Effector memory CD4-positive, alpha-beta T cell (primary cell): ENCODE results near the gene ME2.
"Not testable (repeated sequence)": the region's sequence is repeated elsewhere in the genome, so short reads cannot be mapped to it uniquely, and the experiment has no call there.

ENCODE experiments used
- DNase-seq, 3 donors: peaks; one replicate each; pipeline ENCODE4 v3.0.0-alpha.2; 2020
- H3K27ac ChIP-seq: 2 replicates; pipeline ENCODE4 v1.7.0; 2013; ENCODE audit warnings: mild to moderate bottlenecking, low read length, moderate library complexity; ENCODE audit not compliant: insufficient read depth, poor library complexity, severe bottlenecking
- H3K27me3 ChIP-seq: replicated peaks from 2 replicates; pipeline ENCODE4 v1.7.0; 2013; ENCODE audit warnings: mild to moderate bottlenecking, low read length; ENCODE audit not compliant: insufficient read depth, control insufficient read depth, poor library complexity, severe bottlenecking
- H3K36me3 ChIP-seq: 2 replicates; pipeline ENCODE4 v1.7.0; 2013; ENCODE audit warnings: mild to moderate bottlenecking, low read length, moderate library complexity; ENCODE audit not compliant: control insufficient read depth, insufficient read depth
- H3K4me1 ChIP-seq: 2 replicates; pipeline ENCODE4 v1.7.0; 2013; ENCODE audit warnings: low read length, mild to moderate bottlenecking; ENCODE audit not compliant: control insufficient read depth, insufficient read depth, poor library complexity, severe bottlenecking
- H3K4me3 ChIP-seq: 2 replicates; pipeline ENCODE4 v1.7.0; 2013; ENCODE audit warnings: low read length, low read depth, mild to moderate bottlenecking; ENCODE audit not compliant: insufficient read depth, poor library complexity, severe bottlenecking
- H3K9me3 ChIP-seq: 2 replicates; pipeline ENCODE4 v1.7.0; 2013; ENCODE audit warnings: mild to moderate bottlenecking, low read length, moderate library complexity; ENCODE audit not compliant: control insufficient read depth
- total RNA-seq, 3 donors: gene quantifications; one replicate each; lab custom pipeline; 2026; lab: John Stamatoyannopoulos, UW

ME2 gene
- total RNA-seq, result 54.8 to 66.9 (median 56.4) reads per million in 3 donors

DNA sequence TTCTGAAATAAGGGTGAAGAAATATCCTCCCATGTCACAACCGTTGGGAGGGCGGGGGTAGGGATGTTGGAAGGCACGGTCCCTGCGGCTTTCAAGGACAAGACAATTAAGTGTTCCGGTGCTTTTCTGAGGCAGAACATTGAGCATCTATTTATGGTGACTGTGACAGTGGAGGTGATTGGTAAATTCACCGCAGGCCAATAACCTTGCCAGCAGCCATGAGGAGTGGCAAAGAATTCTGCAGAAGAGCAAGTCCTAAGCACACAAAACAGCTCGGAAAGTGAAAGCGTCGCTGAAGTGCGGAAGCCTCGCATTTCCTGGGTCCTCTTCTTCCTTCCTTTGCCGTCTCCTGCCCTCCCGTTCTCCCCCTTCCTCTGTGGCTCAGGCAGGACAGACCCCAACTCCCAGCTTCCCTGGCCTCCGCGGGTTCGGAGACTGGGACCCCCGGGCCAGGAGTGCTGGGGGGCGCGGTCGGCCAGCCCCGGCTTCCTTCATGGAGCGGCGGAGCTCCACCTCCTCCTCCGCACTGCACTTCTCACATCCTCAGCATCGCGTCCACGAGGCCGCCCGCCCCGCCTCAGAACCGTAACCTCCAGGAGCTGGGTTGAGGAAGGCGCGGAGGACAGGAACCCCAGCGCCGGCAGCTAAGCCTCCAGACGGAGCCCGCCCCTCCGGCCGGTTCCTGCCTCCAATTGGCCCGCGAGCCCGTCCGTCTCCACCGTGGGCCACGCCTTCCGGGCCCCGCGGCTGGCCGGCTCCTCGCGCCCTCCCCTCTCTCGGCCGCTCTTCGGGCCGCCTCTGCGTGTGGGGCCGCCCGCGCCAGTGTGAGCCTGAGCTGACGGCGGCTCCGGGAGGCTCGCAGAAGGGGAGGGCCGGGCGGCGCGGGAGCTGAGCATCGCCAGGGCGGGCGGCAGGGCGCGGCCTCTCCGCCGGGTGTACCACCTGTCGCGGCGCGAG is at the start of gene ME2:
Gene ME2, plus strand, starts transcription at position 774 of the 957 bp plus-strand sequence. CDS start 16,703 bp downstream, outside the sequence.
- no peaks in the 10 kb centered on the region for H3K9me3 ChIP-seq
- peak within 1 kb of the TSS; percentile 90 for H3K4me3 ChIP-seq
- no peaks in the 10 kb centered on the region for H3K27me3 ChIP-seq
- no peaks in the 10 kb centered on the region for H3K36me3 ChIP-seq
- DNase-seq, result peak; percentile 75 to 85 (median 84)
- peak within 1 kb of the TSS; percentile 92 for H3K27ac ChIP-seq
- H3K4me1 ChIP-seq, result peaks cover 9% of the 10 kb centered on the region

DNA sequence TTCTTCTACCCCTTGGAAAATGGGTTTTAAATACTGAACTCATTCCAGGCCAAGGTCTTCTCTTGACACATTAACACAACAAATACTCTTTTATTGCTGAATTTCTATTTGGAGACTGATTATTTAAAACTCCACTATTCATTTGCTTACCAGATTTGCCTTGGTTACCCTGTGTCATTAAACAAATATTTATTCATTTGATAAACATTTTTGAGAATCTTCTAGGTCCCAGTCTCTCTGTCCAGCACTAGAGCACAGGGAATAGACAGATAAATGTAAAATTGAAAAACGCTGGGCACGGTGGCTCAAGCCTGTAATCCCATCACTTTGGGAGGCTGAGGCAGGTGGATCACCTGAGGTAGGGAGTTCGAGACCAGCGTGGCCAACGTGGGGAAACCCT is 49.3 kb upstream of the ME2 start:
- no peaks in the 10 kb centered on the region for H3K36me3 ChIP-seq
- no peak overlapping the region for H3K4me3 ChIP-seq
- H3K4me1 ChIP-seq, result no peaks in the 10 kb centered on the region
- DNase-seq, result no peak
- H3K27ac ChIP-seq, result no peak overlapping the region
- no peaks in the 10 kb centered on the region for H3K9me3 ChIP-seq
- no peaks in the 10 kb centered on the region for H3K27me3 ChIP-seq

DNA sequence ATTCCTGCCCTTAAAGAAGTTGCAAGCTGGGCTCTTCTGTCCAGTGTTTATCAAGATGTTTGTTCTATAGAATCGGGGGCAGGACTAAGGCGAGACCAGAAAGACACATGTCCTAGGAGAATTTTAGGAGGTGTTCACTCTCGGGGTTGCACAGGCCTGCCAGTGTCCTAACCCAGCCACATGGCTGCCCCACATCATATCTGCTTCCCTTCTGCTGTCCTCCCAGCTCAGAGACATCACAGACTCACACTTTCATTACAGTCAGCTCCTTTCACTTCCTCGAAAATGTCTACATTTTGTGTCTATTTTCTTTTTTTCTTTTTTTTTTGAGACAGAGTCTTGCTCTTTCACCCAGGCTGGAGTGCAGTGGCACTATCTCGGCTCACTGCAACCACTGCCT is 48.4 kb upstream of the ME2 start:
- Histone ChIP-seq H3K4me1 (no peaks in the 10 kb centered on the region), H3K27ac (no peak overlapping the region), H3K36me3 (no peaks in the 10 kb centered on the region), H3K4me3 (no peak overlapping the region), H3K27me3 (no peaks in the 10 kb centered on the region), H3K9me3 (no peaks in the 10 kb centered on the region)
- no peak for DNase-seq

DNA sequence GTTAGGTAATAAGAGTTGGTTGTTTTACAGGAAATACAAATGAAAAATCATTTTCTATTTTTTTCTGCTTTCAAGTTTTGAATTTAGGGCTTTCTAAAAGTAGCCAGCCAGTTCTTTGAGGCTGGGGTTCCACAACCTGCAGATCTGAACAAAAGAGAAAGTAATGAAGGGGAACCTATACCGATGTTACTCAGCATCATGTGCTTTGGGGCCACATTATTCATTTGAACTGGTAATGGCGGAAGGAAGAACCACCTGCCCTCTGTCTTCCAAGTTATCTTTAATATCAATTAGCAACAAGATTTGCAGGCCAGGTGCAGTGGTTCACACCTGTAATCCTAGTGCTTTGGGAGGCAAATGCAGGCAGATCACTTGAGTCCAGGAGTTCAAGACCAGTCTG is 46.2 kb upstream of the ME2 start:
- H3K27me3 ChIP-seq, result no peaks in the 10 kb centered on the region
- H3K4me1 ChIP-seq, result no peaks in the 10 kb centered on the region
- no peak for DNase-seq
- no peak overlapping the region for H3K4me3 ChIP-seq
- no peak overlapping the region for H3K27ac ChIP-seq
- no peaks in the 10 kb centered on the region for H3K9me3 ChIP-seq
- no peaks in the 10 kb centered on the region for H3K36me3 ChIP-seq

DNA sequence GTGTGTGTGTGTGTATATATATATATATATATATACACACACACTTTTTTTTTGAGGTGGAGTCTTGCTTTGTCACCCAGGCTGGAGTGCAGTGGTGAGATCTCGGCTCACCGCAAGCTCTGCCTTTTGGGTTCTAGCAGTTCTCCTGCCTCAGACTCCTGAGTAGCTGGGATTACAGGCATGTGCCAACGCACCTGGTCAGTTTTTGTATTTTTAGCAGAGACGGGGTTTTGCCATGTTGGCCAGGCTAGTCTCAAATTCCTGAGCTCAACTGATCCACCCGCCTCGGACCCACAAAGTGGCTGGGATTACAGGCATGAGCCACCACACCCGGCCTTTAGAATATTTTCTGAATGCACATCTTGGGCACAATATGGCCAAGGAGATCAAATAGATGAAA is 45.4 kb upstream of the ME2 start:
- H3K27ac ChIP-seq, DNase-seq, H3K36me3 ChIP-seq, H3K4me1 ChIP-seq, H3K4me3 ChIP-seq, H3K27me3 ChIP-seq, H3K9me3 ChIP-seq: not testable (repeated sequence)

DNA sequence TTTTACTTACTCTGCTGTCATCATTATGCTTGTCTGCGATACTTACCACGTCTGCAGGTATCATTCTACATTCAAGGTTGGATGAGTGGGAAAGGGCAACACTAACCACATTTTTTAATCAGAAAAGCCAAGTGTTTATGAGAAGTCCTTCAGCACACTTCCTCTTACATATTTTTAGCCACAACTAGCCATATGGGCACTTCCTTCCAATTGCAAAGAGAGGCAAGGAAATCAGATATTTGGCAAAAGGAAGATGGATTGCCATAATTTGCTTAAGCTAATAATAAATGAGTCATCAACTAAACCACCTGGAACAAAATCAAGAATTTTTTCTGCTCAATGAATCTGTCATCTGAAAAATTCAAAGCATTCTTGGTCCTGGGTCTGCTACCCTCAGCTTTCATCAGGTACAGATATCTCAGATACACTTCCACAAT is 42.4 kb upstream of the ME2 start:
- no peak for DNase-seq
- Histone ChIP-seq H3K9me3 (no peaks in the 10 kb centered on the region), H3K27ac (no peak overlapping the region)

DNA sequence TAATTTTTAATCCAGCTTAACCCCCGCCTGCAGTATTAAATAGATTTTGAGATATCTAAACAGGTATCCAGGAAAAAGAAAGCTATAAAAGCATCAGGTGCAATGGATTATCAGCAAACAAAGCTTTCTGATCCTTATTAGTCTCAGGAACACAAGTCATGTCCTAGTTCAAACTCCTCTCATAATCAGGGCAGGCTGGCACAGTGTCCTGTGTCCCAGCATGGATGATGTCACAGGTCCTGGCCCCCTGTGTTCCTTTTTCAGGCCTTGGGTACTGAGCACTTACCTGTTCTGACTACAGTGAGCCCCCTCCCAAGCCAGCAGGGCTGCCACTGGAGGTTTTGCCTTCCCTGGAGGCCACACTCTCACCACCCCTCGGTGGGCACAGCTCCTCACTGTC is 39.6 kb upstream of the ME2 start:
- DNase-seq, result no peak
- Histone ChIP-seq H3K4me3 (no peak overlapping the region), H3K27ac (no peak overlapping the region), H3K4me1 (no peaks in the 10 kb centered on the region), H3K36me3 (no peaks in the 10 kb centered on the region), H3K27me3 (no peaks in the 10 kb centered on the region), H3K9me3 (no peaks in the 10 kb centered on the region)

More for the DNA sequence above, 42.4 kb upstream of the ME2 start:
- H3K4me3 ChIP-seq, result no peak overlapping the region
- H3K36me3 ChIP-seq, result no peaks in the 10 kb centered on the region
- no peaks in the 10 kb centered on the region for H3K4me1 ChIP-seq
- no peaks in the 10 kb centered on the region for H3K27me3 ChIP-seq

DNA sequence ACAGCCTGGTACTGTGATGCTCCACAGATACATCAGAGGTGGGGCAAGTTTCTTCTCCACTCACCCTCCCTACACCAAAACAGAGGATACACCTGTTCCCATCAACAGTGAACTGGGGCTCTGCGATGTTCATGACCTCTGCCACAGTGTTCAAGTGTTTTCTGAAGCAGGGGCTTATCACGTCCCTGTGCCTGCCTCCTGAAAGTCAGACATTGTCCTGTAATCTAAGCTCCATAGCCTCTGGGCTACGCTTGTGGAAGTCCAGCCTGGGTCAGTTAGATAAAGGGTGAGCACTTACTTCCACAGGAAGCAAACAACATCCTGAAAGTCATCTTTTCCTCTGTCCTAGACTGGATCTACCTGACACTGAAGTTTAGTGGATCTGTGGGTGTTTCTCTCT is 38.9 kb upstream of the ME2 start:
- no peaks in the 10 kb centered on the region for H3K9me3 ChIP-seq
- no peaks in the 10 kb centered on the region for H3K36me3 ChIP-seq
- H3K4me3 ChIP-seq, result no peak overlapping the region
- no peaks in the 10 kb centered on the region for H3K4me1 ChIP-seq
- no peak for DNase-seq
- no peak overlapping the region for H3K27ac ChIP-seq
- no peaks in the 10 kb centered on the region for H3K27me3 ChIP-seq

DNA sequence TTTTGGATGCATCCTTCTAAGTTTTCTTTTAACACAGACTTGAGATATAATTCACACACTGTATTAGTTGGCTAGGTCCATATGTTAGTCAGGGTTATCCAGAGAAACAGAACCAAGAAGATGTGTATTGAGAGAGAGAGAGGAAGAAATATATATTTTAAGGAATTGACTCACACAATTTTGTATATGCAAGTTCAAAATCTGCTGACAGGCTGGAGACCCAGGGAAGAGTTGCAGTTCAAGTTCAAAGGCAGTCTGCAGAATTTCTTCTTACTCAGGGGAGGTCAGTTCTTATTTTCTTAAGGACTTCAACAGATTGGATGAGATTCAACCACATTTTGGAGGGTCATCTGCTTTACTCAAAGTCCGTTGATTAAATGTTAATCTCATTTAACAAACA is 36.1 kb upstream of the ME2 start:
- no peaks in the 10 kb centered on the region for H3K4me1 ChIP-seq
- H3K27ac ChIP-seq, result no peak overlapping the region
- H3K36me3 ChIP-seq, result no peaks in the 10 kb centered on the region
- no peaks in the 10 kb centered on the region for H3K9me3 ChIP-seq
- H3K27me3 ChIP-seq, result no peaks in the 10 kb centered on the region
- H3K4me3 ChIP-seq, result no peak overlapping the region
- DNase-seq, result no peak

DNA sequence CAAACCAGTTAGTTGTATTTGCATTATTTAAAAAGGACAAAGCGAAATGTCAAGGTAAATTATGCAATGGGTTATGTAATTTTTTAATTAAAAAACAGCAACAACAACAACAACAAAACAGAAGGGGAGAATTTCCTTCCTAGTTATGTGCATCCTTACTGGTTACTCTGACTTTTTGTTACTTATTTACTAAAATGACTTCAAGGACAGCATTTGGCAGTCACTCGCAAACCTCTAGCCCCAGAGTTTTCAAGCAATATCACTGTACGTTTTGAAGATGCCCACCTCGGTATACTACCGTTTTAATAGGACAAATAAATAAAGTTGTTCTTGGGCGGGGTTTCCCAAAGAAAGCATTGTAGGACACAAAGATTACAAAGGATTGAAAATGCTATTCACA is 34.4 kb upstream of the ME2 start:
- no peaks in the 10 kb centered on the region for H3K9me3 ChIP-seq
- no peaks in the 10 kb centered on the region for H3K36me3 ChIP-seq
- no peaks in the 10 kb centered on the region for H3K4me1 ChIP-seq
- no peaks in the 10 kb centered on the region for H3K27me3 ChIP-seq
- no peak for DNase-seq
- H3K27ac ChIP-seq, result no peak overlapping the region
- H3K4me3 ChIP-seq, result no peak overlapping the region
